ENCODE data around the gene ATP5IF1.

DNA sequence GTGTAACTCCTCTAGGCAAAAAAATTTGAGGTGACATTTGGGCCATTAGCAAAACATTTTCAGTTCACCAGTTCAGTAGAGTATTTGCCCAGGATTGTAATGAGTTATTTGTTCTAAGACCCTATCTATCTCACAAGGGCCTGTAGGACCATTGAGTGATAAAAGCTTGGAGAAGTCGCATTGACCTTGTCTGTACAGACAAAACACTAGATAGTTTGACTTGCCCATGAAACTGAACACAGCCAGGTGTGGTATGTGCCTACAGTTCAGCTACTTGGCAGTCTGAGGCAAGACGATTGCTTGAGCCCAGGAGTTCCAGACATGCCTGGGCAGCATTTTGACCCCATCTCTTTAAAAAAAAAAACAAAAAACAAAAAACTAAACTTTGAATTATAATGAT is 3.1 kb downstream of the ATP5IF1 start:
- TF ChIP-seq, protein P1, sequence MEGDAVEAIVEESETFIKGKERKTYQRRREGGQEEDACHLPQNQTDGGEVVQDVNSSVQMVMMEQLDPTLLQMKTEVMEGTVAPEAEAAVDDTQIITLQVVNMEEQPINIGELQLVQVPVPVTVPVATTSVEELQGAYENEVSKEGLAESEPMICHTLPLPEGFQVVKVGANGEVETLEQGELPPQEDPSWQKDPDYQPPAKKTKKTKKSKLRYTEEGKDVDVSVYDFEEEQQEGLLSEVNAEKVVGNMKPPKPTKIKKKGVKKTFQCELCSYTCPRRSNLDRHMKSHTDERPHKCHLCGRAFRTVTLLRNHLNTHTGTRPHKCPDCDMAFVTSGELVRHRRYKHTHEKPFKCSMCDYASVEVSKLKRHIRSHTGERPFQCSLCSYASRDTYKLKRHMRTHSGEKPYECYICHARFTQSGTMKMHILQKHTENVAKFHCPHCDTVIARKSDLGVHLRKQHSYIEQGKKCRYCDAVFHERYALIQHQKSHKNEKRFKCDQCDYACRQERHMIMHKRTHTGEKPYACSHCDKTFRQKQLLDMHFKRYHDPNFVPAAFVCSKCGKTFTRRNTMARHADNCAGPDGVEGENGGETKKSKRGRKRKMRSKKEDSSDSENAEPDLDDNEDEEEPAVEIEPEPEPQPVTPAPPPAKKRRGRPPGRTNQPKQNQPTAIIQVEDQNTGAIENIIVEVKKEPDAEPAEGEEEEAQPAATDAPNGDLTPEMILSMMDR (IDR thresholded peaks at IDR 0.05; ENCODE audit: low read length): no peak
- no peak for TF ChIP-seq EZH2 (optimal IDR thresholded peaks at IDR 0.05; ENCODE audit: low read depth, low read length)
